HG02610 (cell line): ENCODE data around the gene CCNE1.
"Not testable (repeated sequence)": the region's sequence is repeated elsewhere in the genome, so short reads cannot be mapped to it uniquely, and the experiment has no call there.

Experiments used
- ATAC-seq: cut with Tn5 transposase; IDR thresholded peaks from one replicate; pipeline ENCODE4 v1.9.1; 2021; ENCODE audit warnings: mild to moderate bottlenecking, moderate library complexity; ENCODE audit not compliant: unreplicated experiment

The CCNE1 gene

DNA sequence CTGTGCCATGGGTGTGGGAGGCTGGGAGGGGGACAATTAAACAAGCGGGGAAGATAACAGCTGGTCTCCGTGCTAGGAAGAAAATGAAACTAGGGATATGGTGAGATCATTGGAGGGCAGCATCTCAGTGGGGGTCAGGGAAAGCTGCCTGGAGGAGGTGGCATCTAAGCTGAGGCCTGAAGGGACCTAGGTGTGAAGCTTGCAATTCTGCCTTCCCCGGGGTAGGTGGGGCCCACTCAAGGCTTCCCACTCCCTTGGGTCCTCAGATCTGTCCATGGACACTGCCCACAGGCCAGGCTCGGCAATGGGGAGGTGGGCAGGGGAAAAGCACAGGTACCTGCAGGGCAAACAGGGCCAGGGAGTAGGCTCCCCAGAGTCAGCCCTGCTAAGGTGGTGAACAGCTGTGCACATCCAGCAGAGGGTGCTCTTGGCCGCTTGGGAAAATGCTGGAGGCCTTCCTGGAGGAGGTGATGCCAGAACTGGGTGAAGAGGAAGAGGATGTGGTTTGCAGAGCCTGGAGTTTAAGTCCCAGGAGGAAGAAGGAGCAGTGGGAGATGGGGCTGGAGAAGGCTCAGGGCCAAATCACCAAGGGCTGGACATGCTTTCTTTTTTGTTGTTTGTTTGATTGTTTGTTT lies 25.7 kb upstream of the CCNE1 start:
- no peak for ATAC-seq

DNA sequence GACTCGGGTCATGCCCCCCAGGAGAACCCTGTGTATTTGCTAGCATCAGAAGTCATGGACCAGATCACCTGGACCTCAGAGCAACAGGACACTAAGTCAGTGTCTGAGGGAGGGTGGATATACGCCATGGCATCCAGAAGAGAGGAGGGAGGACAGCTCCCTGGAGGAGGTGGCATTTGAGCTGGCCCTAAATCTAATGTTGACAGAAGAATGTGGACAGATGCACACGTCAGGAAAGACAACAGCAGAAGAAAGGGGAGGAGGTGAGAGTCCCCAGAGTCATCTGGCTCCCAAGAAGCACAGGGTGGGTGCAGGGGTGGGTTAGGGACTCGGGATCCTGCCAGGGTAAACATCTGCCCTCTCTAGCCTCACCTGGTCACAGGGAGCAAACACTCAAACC lies 24.5 kb upstream of the CCNE1 start:
- no peak for ATAC-seq

DNA sequence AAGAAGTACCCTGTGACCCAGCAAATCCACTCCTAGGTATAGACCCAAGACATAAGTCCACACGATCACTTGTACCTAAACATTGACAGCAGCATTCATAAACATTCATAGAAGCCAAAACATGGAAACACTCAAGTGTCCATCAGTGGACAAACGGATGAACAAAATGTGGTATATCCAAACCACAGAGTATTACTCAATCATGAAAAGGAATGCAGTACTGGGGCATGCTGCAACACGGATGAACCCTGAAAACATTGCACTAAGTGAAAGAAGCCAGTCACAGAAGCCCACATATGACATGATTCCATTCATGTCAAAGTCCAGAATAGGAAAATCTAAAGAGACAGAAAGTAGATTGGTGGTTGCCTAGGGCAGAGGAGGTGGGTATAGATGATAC lies 22.8 kb upstream of the CCNE1 start:
- no peak for ATAC-seq

- ATAC-seq = no peak
Observed at GRCh38 chr19:29793116-29793727, 18.6 kb upstream of the CCNE1 start.

GRCh38 chr19:29794490-29794889 lies 17.3 kb upstream of the CCNE1 start:
- ATAC-seq = not testable (repeated sequence)

GRCh38 chr19:29795461-29796172 lies 16.2 kb upstream of the CCNE1 start:
- ATAC-seq = no peak

GRCh38 chr19:29796173-29796573 lies 15.6 kb upstream of the CCNE1 start:
- ATAC-seq = no peak

DNA sequence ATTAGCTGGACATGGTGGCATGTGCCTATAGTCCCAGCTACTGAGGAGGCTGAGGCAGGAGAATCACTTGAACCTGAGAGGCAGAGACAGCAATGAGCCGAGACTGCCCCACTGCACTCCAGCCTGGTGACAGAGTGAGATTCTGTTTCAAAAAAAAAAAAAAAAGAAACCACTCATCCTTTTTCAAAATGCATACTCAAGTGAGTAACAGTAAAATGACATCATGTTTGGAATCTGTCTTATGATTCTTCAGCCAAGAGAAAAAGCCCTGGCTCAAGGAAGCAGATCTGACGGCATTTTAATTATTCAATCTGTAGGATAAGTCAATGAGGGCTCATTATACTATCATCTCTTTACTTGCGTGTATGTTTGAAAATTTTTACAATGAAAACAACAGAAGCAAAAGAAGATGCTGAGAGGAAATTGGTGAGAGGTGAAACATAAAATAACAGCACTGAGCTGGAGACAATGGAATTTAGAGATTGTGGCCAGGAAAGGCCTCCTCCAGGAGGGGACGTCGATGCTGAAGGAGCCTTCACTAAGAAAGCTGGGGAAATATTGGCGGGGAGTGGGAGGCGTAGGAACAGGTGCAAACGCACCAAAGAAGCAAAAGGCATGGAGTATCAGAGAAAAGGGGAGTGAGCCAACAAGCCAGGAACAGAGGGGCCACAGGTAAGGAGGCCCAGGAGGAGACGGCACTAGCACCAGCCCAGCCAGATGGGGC lies 12.9 kb upstream of the CCNE1 start:
- no peak for ATAC-seq

- no peak for ATAC-seq
Observed at GRCh38 chr19:29800100-29800825, 11.5 kb upstream of the CCNE1 start.

GRCh38 chr19:29803951-29804350 lies 7.8 kb upstream of the CCNE1 start:
- not testable (repeated sequence) for ATAC-seq

GRCh38 chr19:29804493-29804892 lies 7.3 kb upstream of the CCNE1 start:
- peak; percentile 91 for ATAC-seq

- no peak for ATAC-seq
Observed at GRCh38 chr19:29805031-29805965, 6.5 kb upstream of the CCNE1 start.

- no peak for ATAC-seq
Observed at GRCh38 chr19:29806098-29806866, 5.5 kb upstream of the CCNE1 start.

DNA sequence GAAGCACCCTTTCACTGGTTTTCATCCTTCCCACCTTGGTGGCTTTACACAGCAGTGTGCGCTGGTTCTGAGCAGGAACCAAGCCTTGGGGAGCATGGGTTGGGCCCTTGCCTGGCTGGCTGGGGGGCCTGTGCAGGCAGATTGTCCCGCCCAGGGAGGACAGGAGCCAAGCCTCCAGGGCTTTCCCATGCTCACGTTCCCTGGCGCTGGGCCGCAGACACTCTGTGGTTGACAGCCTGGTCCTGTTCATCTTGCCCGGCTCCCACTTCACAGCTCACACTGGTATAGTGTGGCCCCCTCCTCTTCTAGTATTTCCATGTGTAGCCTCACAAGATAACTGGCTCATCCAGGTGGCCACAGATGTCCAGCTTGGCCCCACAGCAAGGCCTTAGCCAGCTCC lies 4.6 kb upstream of the CCNE1 start:
- no peak for ATAC-seq

DNA sequence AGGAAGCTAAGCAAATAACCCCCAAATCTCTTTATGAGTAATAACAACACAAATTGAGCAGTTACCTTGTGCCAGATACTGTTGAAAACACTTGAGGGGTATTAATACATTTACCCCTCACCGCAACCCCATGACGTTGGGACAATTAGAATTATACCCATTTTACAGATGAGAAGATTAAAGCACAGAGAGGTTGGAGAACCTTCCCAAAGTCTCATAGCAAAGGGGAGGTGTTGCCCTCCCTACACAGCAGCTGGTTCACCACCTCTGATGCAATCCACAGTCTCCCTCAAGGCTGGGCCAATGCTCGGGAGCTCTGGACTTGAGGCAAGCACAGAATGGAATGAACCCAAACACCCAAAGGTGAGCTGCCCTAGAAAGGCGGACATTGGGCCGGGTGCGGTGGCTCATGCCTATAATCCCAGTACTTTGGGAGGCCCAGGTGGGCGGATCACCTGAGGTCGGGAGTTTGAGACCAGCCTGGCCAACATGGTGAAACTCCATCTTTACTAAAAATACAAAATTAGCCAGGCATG lies 3.9 kb upstream of the CCNE1 start:
- no peak for ATAC-seq

DNA sequence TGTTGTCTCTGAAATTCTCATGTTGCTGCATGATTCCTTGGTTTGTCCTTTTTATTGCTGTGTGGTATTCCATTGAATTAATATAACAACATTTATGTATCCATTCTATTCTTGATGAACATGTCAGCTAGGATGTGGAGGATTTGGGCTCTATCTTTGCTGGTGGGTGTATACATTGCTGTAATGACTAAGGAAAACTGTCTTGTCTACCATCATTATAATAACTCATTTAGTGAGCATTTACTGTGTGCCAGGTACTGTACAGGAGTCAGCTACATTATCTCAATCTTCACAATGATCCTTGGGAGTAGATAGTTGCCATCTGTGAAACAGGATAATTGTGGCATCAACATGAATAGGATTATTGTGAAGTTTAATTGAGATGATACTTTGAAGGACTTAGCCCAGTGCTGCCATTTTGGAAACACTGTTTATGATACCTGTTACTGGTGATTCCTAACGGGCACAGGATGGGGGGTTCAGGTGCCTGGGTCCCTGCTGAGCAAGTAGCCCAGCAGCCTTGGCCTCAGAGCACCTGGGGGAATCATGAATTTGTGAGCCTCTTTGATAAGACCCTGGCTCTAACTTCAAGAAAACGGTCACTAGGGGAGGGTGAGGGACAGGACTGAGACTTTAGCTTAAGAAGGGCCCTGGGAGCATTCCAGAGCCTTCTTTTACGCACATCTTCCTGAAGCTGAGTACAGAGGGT lies 1.8 kb upstream of the CCNE1 start:
- no peak for ATAC-seq

DNA sequence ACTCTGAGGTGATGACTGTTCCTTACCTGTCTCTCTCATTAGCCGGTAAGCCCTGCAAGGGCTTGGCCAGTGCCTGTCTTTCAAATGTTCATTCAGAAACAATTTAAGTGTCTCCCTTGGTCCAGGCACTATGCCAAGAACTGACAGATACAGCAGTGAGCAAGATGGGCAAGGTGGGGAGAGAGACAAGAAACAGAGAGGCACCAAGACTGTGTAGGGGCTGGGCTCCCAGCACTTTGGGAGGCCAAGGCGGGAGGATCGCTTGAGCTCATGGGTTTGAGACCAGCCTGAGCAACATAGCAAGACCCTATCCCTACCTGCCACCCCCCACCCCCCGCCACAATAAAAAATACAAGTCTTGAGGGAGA lies 1.3 kb upstream of the CCNE1 start:
- ATAC-seq = no peak
